ENCODE measurements around the gene RNF207. TPM values are rescaled to one million over a fixed set of nuclear protein-coding genes. Genes with fewer than 3 reads are reported as not detected.

RNF207 gene
- total and polyA plus RNA-seq, 2 donors (not counting 1 experiment from before 2014, with no cell fraction given): 2.6 to 17.2 TPM

DNA sequence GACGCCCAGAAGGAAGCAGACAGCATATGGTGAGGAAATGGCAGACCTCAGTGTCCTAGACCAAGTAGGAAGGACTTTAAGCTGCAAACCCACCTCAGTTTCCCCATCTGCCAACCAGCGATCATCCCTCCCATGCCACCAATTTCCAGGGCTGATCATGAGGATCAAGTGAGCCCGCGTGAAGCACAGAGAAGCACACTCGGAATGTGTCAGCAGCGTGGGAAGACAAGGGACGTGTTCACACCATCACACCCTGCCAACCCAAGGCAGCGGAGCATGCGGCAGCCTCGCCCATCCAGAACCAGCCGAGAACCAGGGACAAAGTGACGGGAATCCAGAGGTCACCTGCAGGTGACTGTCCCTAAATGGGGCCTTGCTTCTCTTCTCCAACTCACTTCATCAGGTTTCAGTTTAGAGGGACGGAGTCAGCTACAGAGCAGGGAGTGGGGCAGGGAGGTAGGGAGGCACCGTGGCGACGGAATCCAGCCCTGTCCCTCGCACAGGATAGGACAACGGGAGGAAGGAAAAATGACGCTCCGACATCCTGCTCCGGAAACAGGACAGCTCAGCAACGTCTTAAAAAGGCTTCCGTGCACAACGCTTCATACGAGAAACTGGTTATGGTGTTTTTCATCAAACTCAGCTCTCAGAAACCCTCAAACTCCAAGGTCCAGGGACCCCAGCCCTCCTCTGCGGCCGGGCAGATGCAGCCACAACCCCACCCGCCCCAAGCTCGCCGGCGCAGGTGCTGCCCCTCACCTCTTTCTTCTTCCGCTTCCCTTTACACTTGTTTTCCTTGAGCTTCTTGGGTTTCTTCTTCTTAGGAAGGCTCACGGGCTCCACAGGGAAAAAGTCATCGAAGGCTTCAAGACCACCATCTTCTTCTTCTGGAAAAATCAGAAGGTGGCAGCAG is 38.3 kb upstream of the RNF207 start:
- DNase-seq (ENCODE audit: low read depth in 2 of 2): no peak
- no peaks in the 10 kb centered on the region for H3K4me1 ChIP-seq (ENCODE audit: control insufficient read depth, extremely low read depth, insufficient read depth, low read length)
- no peaks in the 10 kb centered on the region for H3K27me3 ChIP-seq (ENCODE audit: control insufficient read depth, insufficient read depth, low read length)
- H3K79me2 ChIP-seq (ENCODE audit: control insufficient read depth, insufficient read depth, low read length): no peaks in the 10 kb centered on the region
- no peak overlapping the region for H3K4me2 ChIP-seq (ENCODE audit: extremely low read depth, insufficient read depth, low read length)
- no peaks in the 10 kb centered on the region for H4K20me1 ChIP-seq (ENCODE audit: control insufficient read depth, extremely low read depth, insufficient read depth, low read length)
- H3K27ac ChIP-seq (ENCODE audit: insufficient read depth, low read length): no peak overlapping the region
- H3K9ac ChIP-seq (ENCODE audit: insufficient read depth, low read length): no peak overlapping the region
- H2AFZ ChIP-seq (ENCODE audit: low read length): no peak overlapping the region
- no peak overlapping the region for H3K4me3 ChIP-seq (replicated peaks in 1 of 4; ENCODE audit: control extremely low read depth in 1 of 4, insufficient read depth in 1 of 4, low read depth in 3 of 4, low read length in 4 of 4)
- no peaks in the 10 kb centered on the region for H3K9me3 ChIP-seq (ENCODE audit: control insufficient read depth, insufficient read depth, low read depth, low read length)
- TF ChIP-seq EZH2 (IDR thresholded peaks at IDR 0.05; ENCODE audit: low read length, missing control alignments): no peak
- TF ChIP-seq, protein P1, sequence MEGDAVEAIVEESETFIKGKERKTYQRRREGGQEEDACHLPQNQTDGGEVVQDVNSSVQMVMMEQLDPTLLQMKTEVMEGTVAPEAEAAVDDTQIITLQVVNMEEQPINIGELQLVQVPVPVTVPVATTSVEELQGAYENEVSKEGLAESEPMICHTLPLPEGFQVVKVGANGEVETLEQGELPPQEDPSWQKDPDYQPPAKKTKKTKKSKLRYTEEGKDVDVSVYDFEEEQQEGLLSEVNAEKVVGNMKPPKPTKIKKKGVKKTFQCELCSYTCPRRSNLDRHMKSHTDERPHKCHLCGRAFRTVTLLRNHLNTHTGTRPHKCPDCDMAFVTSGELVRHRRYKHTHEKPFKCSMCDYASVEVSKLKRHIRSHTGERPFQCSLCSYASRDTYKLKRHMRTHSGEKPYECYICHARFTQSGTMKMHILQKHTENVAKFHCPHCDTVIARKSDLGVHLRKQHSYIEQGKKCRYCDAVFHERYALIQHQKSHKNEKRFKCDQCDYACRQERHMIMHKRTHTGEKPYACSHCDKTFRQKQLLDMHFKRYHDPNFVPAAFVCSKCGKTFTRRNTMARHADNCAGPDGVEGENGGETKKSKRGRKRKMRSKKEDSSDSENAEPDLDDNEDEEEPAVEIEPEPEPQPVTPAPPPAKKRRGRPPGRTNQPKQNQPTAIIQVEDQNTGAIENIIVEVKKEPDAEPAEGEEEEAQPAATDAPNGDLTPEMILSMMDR (conservative IDR thresholded peaks at IDR 0.05 in 1 of 2, IDR thresholded peaks at IDR 0.05 in 1 of 2; ENCODE audit: low read depth in 1 of 2, low read length in 2 of 2): no peak
- no peaks in the 10 kb centered on the region for H3K36me3 ChIP-seq (ENCODE audit: control insufficient read depth, insufficient read depth, low read length)

DNA sequence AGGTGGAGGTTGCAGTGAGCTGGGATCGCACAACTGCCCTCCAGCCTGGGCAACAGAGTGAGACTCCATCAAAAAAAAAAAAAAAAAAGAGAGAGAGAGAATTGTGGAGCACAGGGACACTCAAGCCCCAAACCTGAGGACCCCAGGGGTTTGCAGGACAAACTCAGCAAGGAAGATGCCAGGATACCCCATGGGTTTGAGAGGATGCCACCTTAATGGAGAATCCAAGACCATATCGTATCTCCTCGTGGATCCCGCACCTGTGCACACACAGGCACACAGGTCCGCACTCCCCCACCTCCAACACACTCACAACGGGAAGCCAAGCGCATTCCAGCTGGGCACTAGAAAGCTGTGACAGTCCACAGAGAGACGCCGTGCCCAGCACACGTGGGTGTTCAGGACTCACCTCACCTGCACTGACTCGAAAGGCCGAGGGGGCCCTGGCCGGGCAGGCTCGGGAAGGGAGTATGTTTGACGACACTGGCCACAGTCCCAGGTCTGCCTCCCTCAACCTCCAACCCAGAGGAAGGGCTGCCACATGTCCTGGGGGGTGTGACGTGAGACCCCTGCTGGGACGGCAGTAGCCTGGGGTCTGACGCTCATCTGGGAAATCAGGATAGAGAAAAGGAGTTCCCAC is 36.9 kb upstream of the RNF207 start:
- TF ChIP-seq, protein P1 (conservative IDR thresholded peaks at IDR 0.05 in 1 of 2, IDR thresholded peaks at IDR 0.05 in 1 of 2; ENCODE audit: low read depth in 1 of 2, low read length in 2 of 2): no peak
- TF ChIP-seq EZH2 (IDR thresholded peaks at IDR 0.05; ENCODE audit: low read length, missing control alignments): no peak
- Histone ChIP-seq H3K27ac (ENCODE audit: insufficient read depth, low read length) (no peak overlapping the region), H2AFZ (ENCODE audit: low read length) (no peak overlapping the region), H3K27me3 (ENCODE audit: control insufficient read depth, insufficient read depth, low read length) (no peaks in the 10 kb centered on the region), H3K36me3 (ENCODE audit: control insufficient read depth, insufficient read depth, low read length) (no peaks in the 10 kb centered on the region), H3K4me3 (replicated peaks in 1 of 4; ENCODE audit: control extremely low read depth in 1 of 4, insufficient read depth in 1 of 4, low read depth in 3 of 4, low read length in 4 of 4) (no peak overlapping the region), H3K4me1 (ENCODE audit: control insufficient read depth, extremely low read depth, insufficient read depth, low read length) (no peaks in the 10 kb centered on the region), H3K9ac (ENCODE audit: insufficient read depth, low read length) (no peak overlapping the region), H3K79me2 (ENCODE audit: control insufficient read depth, insufficient read depth, low read length) (no peaks in the 10 kb centered on the region), H3K4me2 (ENCODE audit: extremely low read depth, insufficient read depth, low read length) (no peak overlapping the region), H3K9me3 (ENCODE audit: control insufficient read depth, insufficient read depth, low read depth, low read length) (no peaks in the 10 kb centered on the region), H4K20me1 (ENCODE audit: control insufficient read depth, extremely low read depth, insufficient read depth, low read length) (no peaks in the 10 kb centered on the region)
- DNase-seq (ENCODE audit: low read depth in 2 of 2): no peak

DNA sequence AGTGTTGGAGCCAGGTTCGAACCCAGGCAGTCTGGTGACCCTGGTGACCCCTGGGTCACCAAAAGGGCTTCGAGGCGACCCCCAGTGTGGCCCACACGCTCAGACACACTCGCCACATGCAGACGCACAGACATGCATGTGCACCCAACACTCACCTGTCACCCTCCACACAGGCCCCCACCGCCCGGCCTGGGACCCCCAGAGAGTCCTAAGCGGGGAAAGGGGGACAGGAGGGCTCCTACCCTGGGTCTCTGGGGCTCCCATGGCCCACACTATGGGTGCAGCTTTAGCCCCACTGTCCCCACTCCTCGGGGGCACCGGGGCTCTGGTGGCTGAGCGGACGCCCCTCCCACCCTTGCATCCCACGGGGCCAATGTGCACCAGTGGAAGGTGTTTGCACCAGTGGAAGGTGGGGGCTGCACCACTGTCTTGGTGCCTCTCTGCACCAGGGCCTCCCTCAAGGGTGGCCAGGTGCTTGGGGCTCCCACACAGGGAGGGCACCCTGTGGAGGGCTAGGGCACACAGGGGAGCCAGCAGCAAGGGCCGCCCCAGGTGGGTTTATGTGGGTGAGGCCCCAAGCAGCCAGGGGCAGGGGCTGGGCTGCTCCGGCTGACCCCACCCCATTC is 35.7 kb upstream of the RNF207 start:
- no peak overlapping the region for H3K27ac ChIP-seq (ENCODE audit: insufficient read depth, low read length)
- H4K20me1 ChIP-seq (ENCODE audit: control insufficient read depth, extremely low read depth, insufficient read depth, low read length): no peaks in the 10 kb centered on the region
- H3K36me3 ChIP-seq (ENCODE audit: control insufficient read depth, insufficient read depth, low read length): no peaks in the 10 kb centered on the region
- H3K9ac ChIP-seq (ENCODE audit: insufficient read depth, low read length): no peak overlapping the region
- no peak overlapping the region for H2AFZ ChIP-seq (ENCODE audit: low read length)
- TF ChIP-seq, protein P1 (conservative IDR thresholded peaks at IDR 0.05 in 1 of 2, IDR thresholded peaks at IDR 0.05 in 1 of 2; ENCODE audit: low read depth in 1 of 2, low read length in 2 of 2): no peak
- TF ChIP-seq EZH2 (IDR thresholded peaks at IDR 0.05; ENCODE audit: low read length, missing control alignments): no peak
- DNase-seq (ENCODE audit: low read depth in 2 of 2): no peak
- no peaks in the 10 kb centered on the region for H3K4me1 ChIP-seq (ENCODE audit: control insufficient read depth, extremely low read depth, insufficient read depth, low read length)
- no peaks in the 10 kb centered on the region for H3K27me3 ChIP-seq (ENCODE audit: control insufficient read depth, insufficient read depth, low read length)
- no peaks in the 10 kb centered on the region for H3K79me2 ChIP-seq (ENCODE audit: control insufficient read depth, insufficient read depth, low read length)
- no peaks in the 10 kb centered on the region for H3K9me3 ChIP-seq (ENCODE audit: control insufficient read depth, insufficient read depth, low read depth, low read length)
- H3K4me2 ChIP-seq (ENCODE audit: extremely low read depth, insufficient read depth, low read length): no peak overlapping the region
- no peak overlapping the region for H3K4me3 ChIP-seq (replicated peaks in 1 of 4; ENCODE audit: control extremely low read depth in 1 of 4, insufficient read depth in 1 of 4, low read depth in 3 of 4, low read length in 4 of 4)
